Astrocyte of the cerebellum (primary cell): ENCODE data around the gene CENPH.
"Not testable (repeated sequence)": the region's sequence is repeated elsewhere in the genome, so short reads cannot be mapped to it uniquely, and the experiment has no call there.

Source experiments
- DNase-seq: peaks from one replicate; pipeline ENCODE4 v3.0.0-alpha.2; 2011; ENCODE audit warnings: low read depth
- H3K4me3 ChIP-seq: 2 replicates; pipeline ENCODE4 v1.5.1; 2011; ENCODE audit warnings: mild to moderate bottlenecking, low read depth, low read length, moderate library complexity
- CTCF ChIP-seq: IDR thresholded peaks from 2 replicates; pipeline ENCODE4 v1.5.1; 2012; ENCODE audit warnings: low read length, low read depth, moderate library complexity, mild to moderate bottlenecking; ENCODE audit errors: missing control alignments
- in situ Hi-C: cut with HindIII; loops from 2 replicates; pipeline ENCODE4 v1.10.0; 2017; ENCODE audit warnings: low sequenced_read_pairs

CENPH gene, protein sequence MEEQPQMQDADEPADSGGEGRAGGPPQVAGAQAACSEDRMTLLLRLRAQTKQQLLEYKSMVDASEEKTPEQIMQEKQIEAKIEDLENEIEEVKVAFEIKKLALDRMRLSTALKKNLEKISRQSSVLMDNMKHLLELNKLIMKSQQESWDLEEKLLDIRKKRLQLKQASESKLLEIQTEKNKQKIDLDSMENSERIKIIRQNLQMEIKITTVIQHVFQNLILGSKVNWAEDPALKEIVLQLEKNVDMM

DNA sequence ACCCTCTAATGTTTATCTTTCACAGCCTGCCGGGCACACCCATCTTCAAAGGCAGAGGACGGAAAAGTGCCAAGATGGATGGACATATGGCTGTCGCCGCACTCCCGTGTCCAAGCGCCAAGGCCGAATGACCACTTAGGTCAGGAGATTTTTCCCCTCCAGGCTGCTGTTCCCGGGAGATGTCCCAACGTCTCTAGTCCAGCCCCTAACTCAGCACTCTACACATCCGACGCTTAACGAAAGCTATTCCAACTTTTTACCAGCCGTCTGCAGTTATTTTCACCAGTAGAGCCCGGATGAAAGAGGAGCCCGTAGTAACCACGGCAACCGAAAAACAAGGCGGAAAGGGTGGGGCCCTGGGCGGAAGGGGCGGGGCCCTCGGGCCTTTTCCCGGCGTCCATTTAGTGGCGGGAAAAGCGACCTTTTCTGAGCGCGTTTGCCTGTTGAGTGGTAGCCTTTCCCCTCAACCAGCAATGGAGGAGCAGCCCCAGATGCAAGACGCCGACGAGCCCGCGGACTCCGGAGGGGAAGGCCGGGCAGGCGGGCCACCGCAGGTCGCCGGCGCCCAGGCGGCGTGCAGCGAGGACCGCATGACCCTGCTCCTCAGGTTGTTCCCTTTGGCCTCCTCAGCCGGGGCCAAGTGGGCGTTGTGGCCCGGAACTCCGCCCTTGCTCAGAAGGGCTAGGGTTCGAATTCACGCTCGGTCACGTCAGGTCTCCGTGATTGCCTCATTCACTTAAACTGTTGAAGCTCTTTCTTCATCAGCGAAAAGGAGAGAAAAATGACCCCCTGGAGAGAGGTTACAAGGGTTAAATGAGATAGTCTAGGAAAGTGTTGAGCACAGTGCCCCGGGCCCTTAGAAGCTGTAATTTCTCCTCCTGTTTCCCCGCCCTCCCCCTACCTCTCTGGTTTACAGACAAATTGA lies at the start of gene CENPH:
Gene CENPH, plus strand, starts transcription at position 422 of the 925 bp plus-strand sequence. Its CDS starts 52 bp downstream, at position 474.
- no peak for TF ChIP-seq CTCF
- in situ Hi-C loops = no loop called here
- H3K4me3 ChIP-seq = peak within 1 kb of the TSS; percentile 92

GRCh38 chr5:69140239-69140638 lies 49.1 kb upstream of the CENPH start:
- H3K4me3 ChIP-seq, in situ Hi-C loops, DNase-seq: not testable (repeated sequence)

More for the DNA sequence above, at the start of gene CENPH:
- DNase-seq = peak; percentile 80

DNA sequence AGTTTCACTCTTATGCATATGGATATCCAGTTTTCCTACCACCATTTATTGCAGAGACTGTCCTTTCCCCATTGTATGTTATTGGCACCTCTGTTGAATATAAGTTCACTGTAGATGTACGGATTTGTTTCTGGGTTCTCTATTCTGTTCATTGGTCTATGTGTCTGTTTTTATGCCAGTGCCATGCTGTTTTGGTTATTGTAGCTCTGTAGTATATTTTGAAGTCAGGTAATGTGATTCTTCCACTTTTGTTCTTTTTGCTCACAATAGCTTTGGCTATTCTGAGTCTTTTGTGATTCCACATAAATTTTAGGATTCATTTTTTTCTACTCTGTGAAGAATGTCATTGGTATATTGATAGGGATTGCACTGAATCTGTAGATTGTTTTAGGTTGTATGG lies 48.6 kb upstream of the CENPH start:
- in situ Hi-C loops = no loop called here
- no peak for TF ChIP-seq CTCF
- DNase-seq = no peak
- H3K4me3 ChIP-seq = no peak overlapping the region

DNA sequence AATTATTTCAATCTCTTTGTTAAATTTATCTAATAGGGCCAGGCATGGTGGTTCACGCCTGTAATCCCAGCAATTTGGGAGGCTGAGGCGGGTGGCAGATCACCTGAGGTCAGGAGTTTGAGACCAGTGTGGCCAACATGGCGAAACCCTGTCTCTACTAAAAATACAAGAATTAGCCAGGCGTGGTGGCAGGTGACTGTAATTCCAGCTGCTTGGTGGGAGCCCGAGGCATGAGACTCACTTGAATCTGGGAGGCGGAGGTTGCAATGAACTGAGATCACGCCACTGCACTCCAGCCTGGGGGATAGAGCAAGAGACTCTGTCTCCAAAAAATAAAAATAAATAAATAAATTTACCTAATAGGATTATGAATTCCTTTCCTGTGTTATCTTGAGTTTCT lies 40.8 kb upstream of the CENPH start:
- in situ Hi-C loops, DNase-seq, H3K4me3 ChIP-seq: not testable (repeated sequence)

DNA sequence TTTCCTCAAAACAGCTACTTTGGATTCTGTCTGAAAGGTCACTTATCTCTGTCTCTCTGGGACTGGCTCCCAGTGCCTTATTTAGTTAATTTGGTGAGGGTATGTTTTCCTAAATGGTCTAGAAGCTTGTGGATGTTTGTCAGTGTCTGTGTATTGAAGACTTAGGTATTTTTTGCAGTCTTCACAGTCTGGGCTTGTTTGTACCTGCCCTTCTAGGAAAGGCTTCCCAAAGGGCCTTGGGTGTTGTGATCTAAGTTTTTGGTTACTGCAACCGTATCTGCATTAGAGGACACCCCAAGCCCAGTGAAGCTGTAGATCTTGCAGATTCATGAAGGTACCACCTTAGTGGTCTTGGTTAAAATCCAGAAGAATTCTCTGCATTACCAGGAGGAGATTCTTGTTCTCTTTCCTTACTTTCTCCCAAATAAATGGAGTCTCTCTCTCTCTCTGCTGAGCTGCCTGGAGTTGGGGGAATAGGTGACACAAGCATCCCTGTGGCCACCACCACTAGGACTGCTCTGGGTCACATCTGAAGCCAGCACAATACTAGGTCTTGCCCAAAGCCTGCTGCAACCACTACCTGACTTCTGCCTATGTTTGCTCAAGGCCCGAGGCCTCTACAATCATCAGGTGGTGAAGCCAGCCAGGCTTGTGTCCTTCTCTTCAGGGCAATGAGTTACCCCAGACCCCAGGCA lies 40.3 kb upstream of the CENPH start:
- no peak overlapping the region for H3K4me3 ChIP-seq
- TF ChIP-seq CTCF = no peak
- in situ Hi-C loops = no loop called here
- DNase-seq = no peak

DNA sequence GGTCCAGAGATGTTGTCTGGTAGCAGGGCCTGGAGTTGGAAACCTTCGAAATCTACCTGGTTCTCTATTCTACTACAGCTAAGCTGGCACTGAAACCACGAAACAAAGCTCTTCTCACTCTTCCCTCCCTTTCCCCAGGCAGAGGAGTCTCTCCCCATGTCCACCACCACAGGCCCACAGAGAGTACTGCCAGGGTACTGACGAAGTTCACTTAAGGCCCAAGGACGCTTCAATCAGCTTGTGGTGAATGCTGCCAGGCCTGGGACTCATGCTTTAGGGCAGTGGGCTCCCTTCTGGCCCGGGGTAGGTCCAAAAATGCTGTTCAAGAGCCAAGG lies 39.7 kb upstream of the CENPH start:
- H3K4me3 ChIP-seq = no peak overlapping the region
- no peak for TF ChIP-seq CTCF
- no peak for DNase-seq
- in situ Hi-C loops = no loop called here

DNA sequence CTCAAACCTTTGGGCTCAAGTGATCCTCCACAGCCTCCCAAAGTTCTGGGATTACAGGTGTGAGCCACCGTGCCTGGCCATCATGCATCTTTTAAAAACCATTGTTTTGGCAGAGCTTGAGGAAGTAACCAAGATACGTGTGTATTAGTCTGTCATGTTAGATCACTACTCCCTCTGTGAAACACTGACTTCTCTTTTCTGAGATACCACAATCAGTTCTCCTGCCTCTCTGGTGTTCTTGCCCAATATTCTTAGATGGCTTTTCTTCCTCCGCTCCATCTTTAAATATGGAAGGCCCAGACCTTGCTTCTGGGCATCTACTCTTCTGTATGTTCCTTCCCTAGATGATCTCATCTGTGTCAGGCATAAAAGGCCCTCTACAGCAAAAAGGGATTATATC lies 36.7 kb upstream of the CENPH start:
- no peak overlapping the region for H3K4me3 ChIP-seq
- DNase-seq = no peak
- TF ChIP-seq CTCF = no peak
- in situ Hi-C loops = no loop called here
